T-helper 17 cell (primary cell): ENCODE data around the gene SCUBE1. TPM values are rescaled to one million over a fixed set of nuclear protein-coding genes. Genes with fewer than 3 reads are reported as not detected.
A peak's percentile ranks its signal among the peaks of the same experiment; 100 is the strongest.

Source experiments
- ATAC-seq: fragments of 150-1000 bp; cut with Tn5 transposase; 2 replicates; pipeline ENCODE4 v1.10.0; 2021; ENCODE audit warnings: mild to moderate bottlenecking, moderate library complexity
- DNase-seq, 3 donors: peaks; one replicate each; pipeline versions ENCODE4 v3.0.0 to v3.0.0-alpha.2; 2020 to 2021
- H3K9me3 ChIP-seq: one replicate; pipeline ENCODE4 v1.7.0; 2013; ENCODE audit warnings: low read length, mild to moderate bottlenecking; ENCODE audit not compliant: control insufficient read depth, poor library complexity, severe bottlenecking
- H3K27ac Mint-ChIP-seq: one replicate; pipeline ENCODE4 v1.8.0; 2022; ENCODE audit warnings: mild to moderate bottlenecking, moderate library complexity, mixed read lengths
- H3K27me3 Mint-ChIP-seq: one replicate; pipeline ENCODE4 v1.8.0; 2022; ENCODE audit warnings: mixed read lengths
- H3K36me3 Mint-ChIP-seq: one replicate; pipeline ENCODE4 v1.8.0; 2022; ENCODE audit warnings: low read depth, mixed read lengths
- H3K4me1 Mint-ChIP-seq: one replicate; pipeline ENCODE4 v1.8.0; 2022; ENCODE audit warnings: mild to moderate bottlenecking, mixed read lengths
- H3K4me3 Mint-ChIP-seq: one replicate; pipeline ENCODE4 v1.8.0; 2022; ENCODE audit warnings: mild to moderate bottlenecking, moderate library complexity, mixed read lengths
- total RNA-seq, 4 donors: library from RNA in 2 of 4; stranded (reverse) in 2 of 4; gene quantifications; one replicate each; pipeline ENCODE4 v1.2.3 and lab custom pipeline; 2022 to 2026

Gene SCUBE1
- total RNA-seq, 2 donors from 2014 or later, result not detected

GRCh38 chr22:43179911-43180195, 163.3 kb downstream of the SCUBE1 start:
- Mint-ChIP-seq H3K27ac (no peak overlapping the region), H3K4me1 (peaks cover 5% of the 10 kb centered on the region), H3K4me3 (no peak overlapping the region), H3K36me3 (peaks cover 2% of the 10 kb centered on the region), H3K27me3 (no peaks in the 10 kb centered on the region)
- no peak for DNase-seq
- H3K9me3 ChIP-seq, result no peaks in the 10 kb centered on the region
- ATAC-seq, result no peak

- ATAC-seq (no peak), DNase-seq (no peak)
- H3K9me3 ChIP-seq, result no peaks in the 10 kb centered on the region
- Mint-ChIP-seq H3K4me1 (peaks cover 5% of the 10 kb centered on the region), H3K27me3 (no peaks in the 10 kb centered on the region), H3K36me3 (peaks cover 2% of the 10 kb centered on the region), H3K4me3 (no peak overlapping the region), H3K27ac (no peak overlapping the region)
These were observed 163.8 kb downstream of the SCUBE1 start for GRCh38 chr22:43179146-43179910.

GRCh38 chr22:43177479-43177878, 165.7 kb downstream of the SCUBE1 start:
- peaks cover 4% of the 10 kb centered on the region for H3K4me1 Mint-ChIP-seq
- no peak overlapping the region for H3K27ac Mint-ChIP-seq
- ATAC-seq (no peak), DNase-seq (no peak)
- no peak overlapping the region for H3K4me3 Mint-ChIP-seq
- H3K36me3 Mint-ChIP-seq, result peaks cover 2% of the 10 kb centered on the region
- no peaks in the 10 kb centered on the region for H3K9me3 ChIP-seq
- H3K27me3 Mint-ChIP-seq, result no peaks in the 10 kb centered on the region

GRCh38 chr22:43176090-43176489, 167.1 kb downstream of the SCUBE1 start:
- Mint-ChIP-seq H3K27ac (no peak overlapping the region), H3K4me3 (no peak overlapping the region), H3K27me3 (no peaks in the 10 kb centered on the region), H3K36me3 (no peaks in the 10 kb centered on the region), H3K4me1 (peaks cover 2% of the 10 kb centered on the region)
- DNase-seq (no peak), ATAC-seq (no peak)
- no peaks in the 10 kb centered on the region for H3K9me3 ChIP-seq

GRCh38 chr22:43174941-43175531, 168.1 kb downstream of the SCUBE1 start:
- Mint-ChIP-seq H3K27me3 (no peaks in the 10 kb centered on the region), H3K4me3 (no peak overlapping the region), H3K4me1 (peaks cover 4% of the 10 kb centered on the region), H3K36me3 (no peaks in the 10 kb centered on the region), H3K27ac (no peak overlapping the region)
- ATAC-seq, result no peak
- H3K9me3 ChIP-seq, result no peaks in the 10 kb centered on the region
- DNase-seq, result no peak

- H3K4me3 Mint-ChIP-seq, result no peak overlapping the region
- no peaks in the 10 kb centered on the region for H3K36me3 Mint-ChIP-seq
- H3K27me3 Mint-ChIP-seq, result no peaks in the 10 kb centered on the region
- DNase-seq, result no peak
- peaks cover 4% of the 10 kb centered on the region for H3K4me1 Mint-ChIP-seq
- no peak for ATAC-seq
- H3K9me3 ChIP-seq, result no peaks in the 10 kb centered on the region
- H3K27ac Mint-ChIP-seq, result no peak overlapping the region
These were observed 169.0 kb downstream of the SCUBE1 start for GRCh38 chr22:43173976-43174720.

GRCh38 chr22:43173566-43173965, 169.6 kb downstream of the SCUBE1 start:
- peaks cover 9% of the 10 kb centered on the region for H3K4me1 Mint-ChIP-seq
- no peaks in the 10 kb centered on the region for H3K27me3 Mint-ChIP-seq
- ATAC-seq, result no peak
- no peak for DNase-seq
- no peak overlapping the region for H3K4me3 Mint-ChIP-seq
- H3K27ac Mint-ChIP-seq, result no peak overlapping the region
- H3K9me3 ChIP-seq, result no peaks in the 10 kb centered on the region
- no peaks in the 10 kb centered on the region for H3K36me3 Mint-ChIP-seq

- H3K27me3 Mint-ChIP-seq, result no peaks in the 10 kb centered on the region
- no peak for DNase-seq
- H3K4me1 Mint-ChIP-seq, result peaks cover 12% of the 10 kb centered on the region
- no peak overlapping the region for H3K4me3 Mint-ChIP-seq
- H3K36me3 Mint-ChIP-seq, result no peaks in the 10 kb centered on the region
- no peak overlapping the region for H3K27ac Mint-ChIP-seq
- no peak for ATAC-seq
- H3K9me3 ChIP-seq, result no peaks in the 10 kb centered on the region
These were observed 171.0 kb downstream of the SCUBE1 start for GRCh38 chr22:43172191-43172590.

GRCh38 chr22:43171607-43172006, 171.6 kb downstream of the SCUBE1 start:
- ATAC-seq (no peak), DNase-seq (no peak)
- Mint-ChIP-seq H3K4me3 (no peak overlapping the region), H3K27ac (no peak overlapping the region), H3K4me1 (peaks cover 12% of the 10 kb centered on the region), H3K27me3 (no peaks in the 10 kb centered on the region), H3K36me3 (no peaks in the 10 kb centered on the region)
- no peaks in the 10 kb centered on the region for H3K9me3 ChIP-seq

- Mint-ChIP-seq H3K27ac (peak overlapping the region; percentile 43), H3K4me3 (no peak overlapping the region), H3K36me3 (no peaks in the 10 kb centered on the region), H3K27me3 (no peaks in the 10 kb centered on the region), H3K4me1 (peaks cover 12% of the 10 kb centered on the region)
- no peaks in the 10 kb centered on the region for H3K9me3 ChIP-seq
- DNase-seq (no peak), ATAC-seq (no peak)
These were observed 172.1 kb downstream of the SCUBE1 start for GRCh38 chr22:43171019-43171491.

GRCh38 chr22:43170131-43170480, 173.1 kb downstream of the SCUBE1 start:
- Mint-ChIP-seq H3K4me1 (peaks cover 12% of the 10 kb centered on the region), H3K27me3 (no peaks in the 10 kb centered on the region), H3K27ac (peak overlapping the region; percentile 43), H3K4me3 (no peak overlapping the region), H3K36me3 (no peaks in the 10 kb centered on the region)
- no peaks in the 10 kb centered on the region for H3K9me3 ChIP-seq
- DNase-seq, result no peak
- no peak for ATAC-seq

GRCh38 chr22:43169310-43170130, 173.7 kb downstream of the SCUBE1 start:
- H3K27me3 Mint-ChIP-seq, result no peaks in the 10 kb centered on the region
- DNase-seq (no peak), ATAC-seq (no peak)
- H3K9me3 ChIP-seq, result no peaks in the 10 kb centered on the region
- peaks cover 12% of the 10 kb centered on the region for H3K4me1 Mint-ChIP-seq
- H3K4me3 Mint-ChIP-seq, result no peak overlapping the region
- peak overlapping the region; percentile 27 for H3K27ac Mint-ChIP-seq
- no peaks in the 10 kb centered on the region for H3K36me3 Mint-ChIP-seq
